Activated CD4-positive, alpha-beta T cell treated with anti-CD3 and anti-CD28 coated beads, Interleukin-2, amount 10 ng/mL, durations not matched to agents 24 days and 14 days (primary cell): ENCODE data around the gene NEO1. TPM values are rescaled to one million over a fixed set of nuclear protein-coding genes. Genes with fewer than 3 reads are reported as not detected.

ENCODE experiments used
- DNase-seq: peaks from one replicate; pipeline ENCODE4 v3.0.0; 2022
- H3K27ac Mint-ChIP-seq: one replicate; pipeline ENCODE4 v1.8.0; 2022; ENCODE audit warnings: mild to moderate bottlenecking, mixed read lengths
- H3K27me3 Mint-ChIP-seq: one replicate; pipeline ENCODE4 v1.8.0; 2022; ENCODE audit warnings: mixed read lengths
- H3K36me3 Mint-ChIP-seq: one replicate; pipeline ENCODE4 v1.8.0; 2022; ENCODE audit warnings: low read depth, mild to moderate bottlenecking, mixed read lengths
- H3K4me1 Mint-ChIP-seq: one replicate; pipeline ENCODE4 v1.8.0; 2021; ENCODE audit warnings: mixed read lengths
- H3K4me3 Mint-ChIP-seq: one replicate; pipeline ENCODE4 v1.8.0; 2022; ENCODE audit warnings: mild to moderate bottlenecking, moderate library complexity, mixed read lengths
- H3K9me3 Mint-ChIP-seq: one replicate; pipeline ENCODE4 v1.8.0; 2021; ENCODE audit warnings: mixed read lengths
- intact Hi-C: fragments of 100-400 bp; cut with micrococcal nuclease; formaldehyde crosslinking; loops from one replicate; pipeline ENCODE4 v1.15.1; 2023
- total RNA-seq: library from RNA; stranded (reverse); gene quantifications from 2 replicates; pipeline ENCODE4 v1.2.3, GENCODE V29; 2022

The NEO1 gene
- total RNA-seq, 1 donor from 2014 or later, result 5.8 TPM

DNA sequence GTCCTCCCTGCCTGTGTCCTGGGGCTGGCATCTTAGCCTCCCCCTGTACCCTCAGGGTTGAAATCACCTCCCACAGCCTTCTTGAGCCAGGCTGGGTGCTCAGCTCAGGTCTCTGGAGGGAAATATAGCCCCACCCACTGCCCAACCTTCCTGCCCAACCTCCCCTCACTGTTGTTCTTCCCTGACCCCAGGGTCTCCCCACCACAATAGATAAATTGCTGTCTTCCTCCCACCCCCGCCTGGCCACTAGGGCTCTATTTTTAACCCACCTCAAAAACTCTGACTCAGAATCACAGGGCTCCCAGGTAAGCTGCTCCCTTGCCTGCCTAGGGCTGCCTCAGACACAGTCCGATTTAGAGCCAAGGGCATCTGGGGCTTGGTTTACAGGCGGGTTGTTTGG, 301.5 kb downstream of the NEO1 start:
- no peak overlapping the region for H3K4me3 Mint-ChIP-seq
- H3K36me3 Mint-ChIP-seq, result no peaks in the 10 kb centered on the region
- no peak overlapping the region for H3K27ac Mint-ChIP-seq
- no peaks in the 10 kb centered on the region for H3K9me3 Mint-ChIP-seq
- intact Hi-C loops, result no loop called here
- H3K27me3 Mint-ChIP-seq, result no peaks in the 10 kb centered on the region
- no peaks in the 10 kb centered on the region for H3K4me1 Mint-ChIP-seq
- no peak for DNase-seq

DNA sequence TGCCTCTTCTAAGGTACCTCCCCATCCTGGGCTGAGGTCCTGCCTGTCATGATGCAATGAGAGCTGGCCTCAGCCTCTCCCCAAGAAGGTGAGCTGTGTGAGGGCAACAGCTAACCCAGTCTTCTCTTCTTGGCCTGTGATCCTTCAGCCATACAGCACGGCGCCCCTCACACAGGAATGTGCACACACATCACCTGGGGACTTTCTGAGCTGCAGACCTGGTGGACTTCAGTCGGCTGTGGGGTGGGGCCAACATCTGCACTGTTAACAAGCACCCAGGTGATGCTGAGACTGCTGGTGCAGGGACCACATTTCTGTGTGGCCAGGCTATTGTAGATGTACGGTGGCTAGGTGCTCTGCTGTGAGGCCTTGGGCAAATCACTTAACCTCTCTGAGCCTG, 302.0 kb downstream of the NEO1 start:
- no peak for DNase-seq
- Mint-ChIP-seq H3K9me3 (no peaks in the 10 kb centered on the region), H3K4me1 (no peaks in the 10 kb centered on the region), H3K27me3 (no peaks in the 10 kb centered on the region), H3K36me3 (no peaks in the 10 kb centered on the region), H3K27ac (no peak overlapping the region), H3K4me3 (no peak overlapping the region)
- intact Hi-C loops, result no loop called here
